Testis (tissue), 2 donors: ENCODE measurements around the gene GABBR2.

Experiments
- CTCF ChIP-seq, 3 experiments: fragments of 450-650 bp in 2 of 3; fragments of 200-600 bp in 1 of 3; sonication (generic) in 1 of 3; IDR thresholded peaks; one replicate each; pipeline ENCODE4 v1.5.1; 2016 to 2019; ENCODE audit warnings: antibody characterized with exemption in 3 of 3, mild to moderate bottlenecking in 2 of 3, moderate library complexity in 1 of 3
- POLR2A ChIP-seq: fragments of 450-650 bp; IDR thresholded peaks from one replicate; pipeline ENCODE4 v1.6.1; 2017; ENCODE audit warnings: antibody characterized with exemption, mild to moderate bottlenecking, moderate library complexity

GRCh38 chr9:98365227-98365669 is 343.5 kb downstream of the GABBR2 start:
- TF ChIP-seq CTCF (IDR thresholded peaks at IDR 0.05) (peak in 2 of 3 experiments; percentile 20 to 48), POLR2A (no peak)
